SHP77 (cell line): ENCODE data around the gene SEPSECS.

Experiments
- DNase-seq, 2 experiments: peaks; one replicate each; lab custom pipeline; 2025; lab: John Stamatoyannopoulos, UW

SEPSECS gene

GRCh38 chr4:25155947-25156346 is 4.3 kb downstream of the SEPSECS start:
- no peak for DNase-seq

- no peak for DNase-seq
These were observed 5.5 kb downstream of the SEPSECS start for GRCh38 chr4:25154594-25155265.

- no peak for DNase-seq
These were observed 14.2 kb downstream of the SEPSECS start for GRCh38 chr4:25146076-25146475.

- DNase-seq = no peak
These were observed 15.3 kb downstream of the SEPSECS start for GRCh38 chr4:25144870-25145481.

- DNase-seq = no peak
These were observed 17.8 kb downstream of the SEPSECS start for GRCh38 chr4:25142468-25142867.

GRCh38 chr4:25141592-25141991 is 18.7 kb downstream of the SEPSECS start:
- DNase-seq = no peak

- no peak for DNase-seq
These were observed 27.1 kb downstream of the SEPSECS start for GRCh38 chr4:25133132-25133531.

- no peak for DNase-seq
These were observed 28.3 kb downstream of the SEPSECS start for GRCh38 chr4:25131926-25132325.

- DNase-seq = no peak
These were observed 28.9 kb downstream of the SEPSECS start for GRCh38 chr4:25131381-25131780.

GRCh38 chr4:25129917-25130316 is 30.3 kb downstream of the SEPSECS start:
- no peak for DNase-seq

- no peak for DNase-seq
These were observed 31.6 kb downstream of the SEPSECS start for GRCh38 chr4:25128671-25129070.

GRCh38 chr4:25123236-25123635 is 37.0 kb downstream of the SEPSECS start:
- DNase-seq = no peak

- DNase-seq = no peak
These were observed 39.9 kb downstream of the SEPSECS start for GRCh38 chr4:25120146-25120940.

GRCh38 chr4:25117716-25118472 is 42.4 kb downstream of the SEPSECS start:
- no peak for DNase-seq

- no peak for DNase-seq
These were observed 43.0 kb downstream of the SEPSECS start for GRCh38 chr4:25117274-25117673.

GRCh38 chr4:25113915-25114904 is 46.0 kb downstream of the SEPSECS start:
- DNase-seq = no peak

GRCh38 chr4:25112995-25113380 is 47.3 kb downstream of the SEPSECS start:
- DNase-seq = no peak

GRCh38 chr4:25112366-25112994 is 47.8 kb downstream of the SEPSECS start:
- no peak for DNase-seq

- DNase-seq = no peak
These were observed 48.5 kb downstream of the SEPSECS start for GRCh38 chr4:25111648-25112196.
